IMR-90 (cell line): ENCODE data around the gene KAZN. TPM values are rescaled to one million over a fixed set of nuclear protein-coding genes. Genes with fewer than 3 reads are reported as not detected.
"Not testable (repeated sequence)": the region's sequence is repeated elsewhere in the genome, so short reads cannot be mapped to it uniquely, and the experiment has no call there.

Source experiments
- ATAC-seq: fragments of 200-7000 bp; cut with Tn5 transposase; 2 replicates; pipeline ENCODE4 v1.9.1; 2020; ENCODE audit warnings: low read depth, mild to moderate bottlenecking, moderate library complexity
- BruUV-seq: library from RNA; stranded (reverse); fragments of 400-500 nt; replicated peaks from 2 replicates; lab custom pipeline; 2021; lab: Mats Ljungman, UMichigan
- CTCF ChIA-PET: fragments of 300-600 bp; formaldehyde crosslinking; extraction: SDS; loops from one replicate; lab custom pipeline; 2021; ENCODE audit warnings: antibody characterized with exemption; lab: Yijun Ruan, JAX
- POLR2A ChIA-PET: fragments of 300-600 bp; sonication (Branson Sonifier 250); formaldehyde crosslinking; loops from one replicate; lab custom pipeline; 2022; ENCODE audit warnings: antibody characterized with exemption; ENCODE audit not compliant: unreplicated experiment; lab: Charles Lee
- DNase-seq: peaks from one replicate; pipeline ENCODE4 v3.0.0; 2013
- H2AFZ ChIP-seq: replicated peaks from 2 replicates; pipeline ENCODE3; 2013; ENCODE audit warnings: low read length, mild to moderate bottlenecking; ENCODE audit not compliant: poor library complexity
- H2AK5ac ChIP-seq: 2 replicates; pipeline ENCODE4 v1.6.1; 2013; ENCODE audit warnings: low read depth, low read length, inconsistent platforms
- H2AK9ac ChIP-seq: replicated peaks from 2 replicates; pipeline ENCODE3; 2013; ENCODE audit warnings: mild to moderate bottlenecking, low read depth, low read length, moderate library complexity; ENCODE audit not compliant: poor library complexity
- H2BK120ac ChIP-seq: 2 replicates; pipeline ENCODE4 v1.6.1; 2013; ENCODE audit warnings: low read depth, low read length, inconsistent platforms
- H2BK15ac ChIP-seq: 3 replicates; pipeline ENCODE4 v1.6.1; 2013; ENCODE audit warnings: low read depth, low read length, inconsistent platforms
- H2BK20ac ChIP-seq: 2 replicates; pipeline ENCODE4 v1.6.1; 2013; ENCODE audit warnings: low read depth, mild to moderate bottlenecking, inconsistent platforms, low read length, moderate library complexity
- H2BK5ac ChIP-seq: 2 replicates; pipeline ENCODE4 v1.6.1; 2013; ENCODE audit warnings: mild to moderate bottlenecking, low read depth, low read length, inconsistent platforms; ENCODE audit not compliant: poor library complexity, severe bottlenecking
- H3K14ac ChIP-seq: replicated peaks from 2 replicates; pipeline ENCODE4 v1.6.1; 2013; ENCODE audit warnings: low read depth, low read length, inconsistent platforms
- H3K18ac ChIP-seq: 2 replicates; pipeline ENCODE4 v1.6.1; 2013; ENCODE audit warnings: low read depth, low read length, control low read depth
- H3K23ac ChIP-seq: 2 replicates; pipeline ENCODE4 v1.6.1; 2013; ENCODE audit warnings: low read depth, low read length, inconsistent platforms
- H3K27ac ChIP-seq: 2 replicates; pipeline ENCODE4 v1.5.1; 2013; ENCODE audit warnings: mild to moderate bottlenecking, control low read depth, low read length; ENCODE audit not compliant: insufficient read depth
- H3K27me3 ChIP-seq: 2 replicates; pipeline ENCODE4 v1.6.1; 2013; ENCODE audit warnings: low read length; ENCODE audit not compliant: control insufficient read depth, insufficient read depth
- H3K36me3 ChIP-seq: 2 replicates; pipeline ENCODE4 v1.6.1; 2013; ENCODE audit warnings: low read length, mixed read lengths; ENCODE audit not compliant: control insufficient read depth, insufficient read depth
- H3K4ac ChIP-seq: 2 replicates; pipeline ENCODE4 v1.6.1; 2013; ENCODE audit warnings: low read depth, low read length, inconsistent platforms
- H3K4me1 ChIP-seq: 2 replicates; pipeline ENCODE4 v1.6.1; 2013; ENCODE audit warnings: low read length, mixed read lengths; ENCODE audit not compliant: control insufficient read depth, insufficient read depth
- H3K4me2 ChIP-seq: 2 replicates; pipeline ENCODE4 v1.6.1; 2013; ENCODE audit warnings: low read depth, mild to moderate bottlenecking, control low read depth, low read length, moderate library complexity
- H3K4me3 ChIP-seq: 2 replicates; pipeline ENCODE4 v1.5.1; 2013; ENCODE audit warnings: low read depth, mild to moderate bottlenecking, control low read depth, low read length, moderate library complexity; ENCODE audit not compliant: insufficient read depth
- H3K56ac ChIP-seq: 2 replicates; pipeline ENCODE4 v1.6.1; 2013; ENCODE audit warnings: low read length, inconsistent platforms; ENCODE audit not compliant: insufficient read depth; ENCODE audit errors: extremely low read depth
- H3K79me1 ChIP-seq, 2 experiments: 2 replicates each; pipeline ENCODE4 v1.6.1; 2013; ENCODE audit warnings: low read length in 2 of 2, inconsistent platforms in 1 of 2, low read depth in 1 of 2
- H3K9ac ChIP-seq: 2 replicates; pipeline ENCODE4 v1.6.1; 2013; ENCODE audit warnings: low read depth, low read length, control low read depth
- H3K9me1 ChIP-seq: 2 replicates; pipeline ENCODE4 v1.6.1; 2013; ENCODE audit warnings: low read length, inconsistent platforms; ENCODE audit not compliant: insufficient read depth
- H3K9me3 ChIP-seq: 2 replicates; pipeline ENCODE4 v1.6.1; 2013; ENCODE audit warnings: low read length; ENCODE audit not compliant: control insufficient read depth, insufficient read depth
- H4K20me1 ChIP-seq: 2 replicates; pipeline ENCODE4 v1.6.1; 2013; ENCODE audit warnings: low read length, inconsistent platforms; ENCODE audit not compliant: insufficient read depth
- H4K5ac ChIP-seq: 2 replicates; pipeline ENCODE4 v1.6.1; 2013; ENCODE audit warnings: mild to moderate bottlenecking, low read depth, low read length, control low read depth
- H4K8ac ChIP-seq, 2 experiments: 2 replicates each; pipeline ENCODE4 v1.6.1; 2013; ENCODE audit warnings: low read depth in 2 of 2, low read length in 2 of 2, control low read depth in 1 of 2, inconsistent platforms in 1 of 2
- H4K91ac ChIP-seq: 2 replicates; pipeline ENCODE4 v1.6.1; 2013; ENCODE audit warnings: low read depth, low read length, inconsistent platforms; ENCODE audit not compliant: insufficient read depth
- WGBS, 2 experiments: methylation state at CpG; one replicate each; pipeline versions ENCODE4 v1.1.5 to v1.1.7; 2013; ENCODE audit warnings: missing lambda C conversion rate in 2 of 2; ENCODE audit not compliant: insufficient read length in 1 of 2; ENCODE audit errors: extremely low coverage in 2 of 2; 5-methylcytosine and 5-hydroxymethylcytosine counted together
- dilution Hi-C: fragments of 300-500 bp; cut with HindIII; formaldehyde crosslinking; loops from one replicate; pipeline ENCODE4 v1.14.3; 2018; ENCODE audit warnings: low sequenced_read_pairs; ENCODE audit not compliant: unreplicated experiment
- in situ Hi-C: fragments of 300-500 bp; cut with MboI; formaldehyde crosslinking; loops from 3 replicates; pipeline ENCODE4 v1.14.3; 2019; ENCODE audit warnings: low sequenced_read_pairs, inconsistent platforms, mixed read lengths
- intact Hi-C: fragments of 100-400 bp; cut with micrococcal nuclease; formaldehyde crosslinking; loops from 2 replicates; pipeline ENCODE4 v1.10.0; 2022
- polyA plus RNA-seq, 3 experiments: library from polyadenylated mRNA; depleted of rRNA; stranded (reverse); fragments of >200 nt; gene quantifications; 2 replicates each; pipeline ENCODE4 v1.2.3, GENCODE V29; 2012; ENCODE audit warnings: low replicate concordance in 1 of 3
- total RNA-seq: library from RNA; depleted of rRNA; stranded (reverse); fragments of >200 nt; gene quantifications from 2 replicates; pipeline ENCODE4 v1.2.3, GENCODE V29; 2012

The KAZN gene
- total and polyA plus RNA-seq, 2 of the 4 experiments (the other 2 are of a cell fraction): 5.2 to 10.5 TPM

DNA sequence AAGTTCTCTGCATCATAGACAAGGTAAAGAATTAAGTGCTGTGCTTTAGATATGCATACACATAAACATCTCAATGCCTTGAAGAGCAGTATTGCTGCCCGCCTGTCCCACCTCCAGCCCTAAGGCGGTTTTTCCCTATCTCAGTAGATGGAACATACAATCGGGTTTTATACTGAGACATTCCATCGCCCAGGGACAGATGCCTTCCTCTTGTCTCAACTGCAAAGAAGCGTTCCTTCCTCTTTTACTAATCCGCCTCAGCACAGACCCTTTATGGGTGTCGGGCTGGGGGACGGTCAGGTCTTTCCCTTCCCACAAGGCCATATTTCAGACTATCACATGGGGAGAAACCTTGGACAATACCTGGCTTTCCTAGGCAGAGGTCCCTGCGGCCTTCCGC is 537.1 kb downstream of the KAZN start:
- H3K9ac ChIP-seq, in situ Hi-C loops, H3K27ac ChIP-seq, intact Hi-C loops, H3K4me2 ChIP-seq, H2AFZ ChIP-seq, H3K9me3 ChIP-seq, H4K8ac ChIP-seq, H2BK120ac ChIP-seq, H3K9me1 ChIP-seq, H3K4me1 ChIP-seq, CTCF ChIA-PET, H3K4ac ChIP-seq, H2BK5ac ChIP-seq, BruUV-seq, H4K5ac ChIP-seq, H2BK15ac ChIP-seq, H4K91ac ChIP-seq, H3K79me1 ChIP-seq, H2AK5ac ChIP-seq, H3K14ac ChIP-seq, ATAC-seq, H3K4me3 ChIP-seq, H2BK20ac ChIP-seq, H3K36me3 ChIP-seq, H2AK9ac ChIP-seq, H3K23ac ChIP-seq, H3K56ac ChIP-seq, H3K18ac ChIP-seq, POLR2A ChIA-PET, H4K20me1 ChIP-seq, dilution Hi-C loops, DNase-seq: not testable (repeated sequence)
- no CpG with 5 or more reads among the region's 10 CpGs for WGBS, 2 experiments
- peaks cover 20% of the 10 kb centered on the region for H3K27me3 ChIP-seq
